Kidney epithelial cell (primary cell): ENCODE results near the gene MAP4K5. TPM values are rescaled to one million over a fixed set of nuclear protein-coding genes. Genes with fewer than 3 reads are reported as not detected.

Experiments used
- DNase-seq: peaks from one replicate; pipeline ENCODE4 v3.0.0-alpha.2; 2010; ENCODE audit warnings: low read depth
- H3K27me3 ChIP-seq: 2 replicates; pipeline ENCODE4 v1.6.0; 2011; ENCODE audit warnings: low read length; ENCODE audit not compliant: control insufficient read depth, insufficient read depth
- H3K36me3 ChIP-seq: 2 replicates; pipeline ENCODE4 v1.5.1; 2011; ENCODE audit warnings: low read length; ENCODE audit not compliant: control insufficient read depth, insufficient read depth
- H3K4me3 ChIP-seq: 2 replicates; pipeline ENCODE4 v1.5.1; 2011; ENCODE audit warnings: low read depth, mild to moderate bottlenecking, control low read depth, low read length
- CTCF ChIP-seq: IDR thresholded peaks from 2 replicates; pipeline ENCODE4 v1.5.1; 2011; ENCODE audit warnings: mild to moderate bottlenecking, moderate library complexity, low read length, control low read depth, inconsistent platforms; ENCODE audit not compliant: insufficient read depth, poor library complexity, severe bottlenecking
- total RNA-seq: library from RNA; depleted of rRNA; stranded (reverse); fragments of >200 nt; gene quantifications from 2 replicates; pipeline ENCODE4 v1.2.3, GENCODE V29; 2015

Gene MAP4K5
- total RNA-seq, 1 donor from 2014 or later: 131 TPM

- no peak for DNase-seq
- H3K4me3 ChIP-seq: no peak overlapping the region
- no peak for TF ChIP-seq CTCF
- H3K27me3 ChIP-seq: no peaks in the 10 kb centered on the region
- no peaks in the 10 kb centered on the region for H3K36me3 ChIP-seq
Observed at GRCh38 chr14:50524060-50524459, 8.3 kb downstream of the MAP4K5 start.

DNA sequence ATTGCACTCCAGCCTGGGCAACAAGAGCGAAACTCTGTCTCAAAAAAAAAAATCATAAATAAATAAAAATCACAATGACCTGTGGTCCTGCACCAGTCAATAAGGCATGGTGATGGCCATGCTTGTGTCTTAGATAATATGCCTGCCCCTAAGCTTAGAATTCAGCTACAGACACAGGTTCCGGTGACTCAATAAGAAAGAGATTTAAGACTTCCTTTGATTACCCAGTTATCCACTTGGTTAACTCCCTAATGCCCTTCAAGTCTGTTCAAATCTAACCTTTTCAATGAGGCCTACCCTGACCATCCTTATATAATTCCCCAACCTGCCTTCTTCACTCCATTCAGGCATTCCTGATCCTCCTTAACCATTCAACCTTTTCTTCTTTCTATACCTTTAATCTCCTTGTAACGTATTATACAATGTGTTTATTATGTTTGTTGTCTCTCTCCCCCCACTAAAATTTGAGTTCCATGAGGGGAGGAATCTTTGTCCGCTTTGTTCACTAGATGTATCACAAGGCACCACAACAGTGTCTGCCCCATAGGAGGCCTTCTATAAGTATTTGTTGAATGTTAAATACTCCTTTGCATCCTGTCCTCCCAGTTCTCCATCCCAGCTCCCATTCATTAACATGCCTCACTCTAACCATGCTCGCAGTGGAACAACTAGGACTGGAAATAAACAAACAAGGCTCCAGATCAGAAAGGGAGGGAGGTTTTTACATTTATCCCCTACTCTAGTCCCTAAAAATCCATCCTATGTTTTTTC is 8.9 kb downstream of the MAP4K5 start:
- H3K4me3 ChIP-seq: no peak overlapping the region
- no peaks in the 10 kb centered on the region for H3K27me3 ChIP-seq
- DNase-seq: no peak
- TF ChIP-seq CTCF: no peak
- H3K36me3 ChIP-seq: no peaks in the 10 kb centered on the region

DNA sequence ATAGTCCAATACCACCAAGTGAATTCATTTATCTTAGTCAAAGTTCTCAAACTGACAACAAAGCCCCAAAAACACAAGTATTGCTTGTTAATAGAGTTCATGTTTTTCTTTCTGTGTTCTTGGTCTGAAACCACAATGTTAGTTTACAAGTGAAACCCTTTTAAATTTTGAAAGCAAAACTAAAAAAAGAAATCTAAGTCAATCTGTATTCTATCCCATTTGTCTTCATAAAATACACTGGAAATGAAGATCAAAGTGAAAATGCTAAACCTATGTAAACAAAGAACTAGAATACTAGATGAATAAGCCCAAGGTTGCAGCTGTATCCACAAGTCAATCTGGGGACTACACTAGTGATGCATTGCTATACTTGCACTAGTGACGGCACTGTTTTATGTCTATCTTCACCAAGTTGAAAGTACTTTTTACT is 10.4 kb downstream of the MAP4K5 start:
- no peak for DNase-seq
- no peaks in the 10 kb centered on the region for H3K36me3 ChIP-seq
- no peak overlapping the region for H3K4me3 ChIP-seq
- no peaks in the 10 kb centered on the region for H3K27me3 ChIP-seq
- no peak for TF ChIP-seq CTCF

- DNase-seq: no peak
- no peak overlapping the region for H3K4me3 ChIP-seq
- no peak for TF ChIP-seq CTCF
- no peaks in the 10 kb centered on the region for H3K27me3 ChIP-seq
- H3K36me3 ChIP-seq: no peaks in the 10 kb centered on the region
Observed at GRCh38 chr14:50520947-50521815, 11.2 kb downstream of the MAP4K5 start.

- Histone ChIP-seq H3K27me3 (no peaks in the 10 kb centered on the region), H3K4me3 (no peak overlapping the region), H3K36me3 (no peaks in the 10 kb centered on the region)
- no peak for DNase-seq
- no peak for TF ChIP-seq CTCF
Observed at GRCh38 chr14:50516091-50516490, 16.3 kb downstream of the MAP4K5 start.
